Measurements from ENCODE around the gene SCYL2.

- TF ChIP-seq, protein P1, sequence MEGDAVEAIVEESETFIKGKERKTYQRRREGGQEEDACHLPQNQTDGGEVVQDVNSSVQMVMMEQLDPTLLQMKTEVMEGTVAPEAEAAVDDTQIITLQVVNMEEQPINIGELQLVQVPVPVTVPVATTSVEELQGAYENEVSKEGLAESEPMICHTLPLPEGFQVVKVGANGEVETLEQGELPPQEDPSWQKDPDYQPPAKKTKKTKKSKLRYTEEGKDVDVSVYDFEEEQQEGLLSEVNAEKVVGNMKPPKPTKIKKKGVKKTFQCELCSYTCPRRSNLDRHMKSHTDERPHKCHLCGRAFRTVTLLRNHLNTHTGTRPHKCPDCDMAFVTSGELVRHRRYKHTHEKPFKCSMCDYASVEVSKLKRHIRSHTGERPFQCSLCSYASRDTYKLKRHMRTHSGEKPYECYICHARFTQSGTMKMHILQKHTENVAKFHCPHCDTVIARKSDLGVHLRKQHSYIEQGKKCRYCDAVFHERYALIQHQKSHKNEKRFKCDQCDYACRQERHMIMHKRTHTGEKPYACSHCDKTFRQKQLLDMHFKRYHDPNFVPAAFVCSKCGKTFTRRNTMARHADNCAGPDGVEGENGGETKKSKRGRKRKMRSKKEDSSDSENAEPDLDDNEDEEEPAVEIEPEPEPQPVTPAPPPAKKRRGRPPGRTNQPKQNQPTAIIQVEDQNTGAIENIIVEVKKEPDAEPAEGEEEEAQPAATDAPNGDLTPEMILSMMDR (IDR thresholded peaks at IDR 0.05): no peak
- TF ChIP-seq EP300 (IDR thresholded peaks at IDR 0.05) (no peak), POLR2A (IDR thresholded peaks at IDR 0.05) (no peak), POLR2AphosphoS5 (IDR thresholded peaks at IDR 0.05) (no peak)
Observed at GRCh38 chr12:100329800-100330199, 62.8 kb downstream of the SCYL2 start.

Data from gastroesophageal sphincter (tissue), 3 donors.